Esophagus squamous epithelium (tissue), 4 donors: ENCODE data around the gene TMEM131L.

Source experiments
- CTCF ChIP-seq, 6 experiments: fragments of 450-650 bp in 4 of 6; fragments of 200-600 bp in 2 of 6; sonication (generic) in 2 of 6; IDR thresholded peaks; one replicate each; pipeline ENCODE4 v1.5.1; 2016 to 2019; ENCODE audit warnings: antibody characterized with exemption in 6 of 6, mild to moderate bottlenecking in 4 of 6, moderate library complexity in 4 of 6
- POLR2A ChIP-seq, 4 donors: fragments of 450-650 bp; IDR thresholded peaks; one replicate each; pipeline ENCODE4 v1.6.1; 2017; ENCODE audit warnings: antibody characterized with exemption in 4 of 4, mild to moderate bottlenecking in 4 of 4, moderate library complexity in 3 of 4

- TF ChIP-seq CTCF (IDR thresholded peaks at IDR 0.05): no peak
- no peak for TF ChIP-seq POLR2A (IDR thresholded peaks at IDR 0.05)
Observed at GRCh38 chr4:153490985-153491483, 24.9 kb downstream of the TMEM131L start.
